Glutamatergic neuron (in vitro differentiated cells): Measurements from ENCODE around the gene NUDC. TPM values are rescaled to one million over a fixed set of nuclear protein-coding genes. Genes with fewer than 3 reads are reported as not detected.
A peak's percentile ranks its signal among the peaks of the same experiment; 100 is the strongest.

ENCODE experiments used
- DNase-seq: peaks from one replicate; pipeline ENCODE4 v3.0.0; 2022
- H3K27ac Mint-ChIP-seq: one replicate; pipeline ENCODE4 v1.8.0; 2020; ENCODE audit warnings: mild to moderate bottlenecking, mixed read lengths, inconsistent platforms; ENCODE audit not compliant: unreplicated experiment
- H3K27me3 Mint-ChIP-seq: one replicate; pipeline ENCODE4 v1.8.0; 2020; ENCODE audit warnings: mild to moderate bottlenecking, moderate library complexity, mixed read lengths, inconsistent platforms; ENCODE audit not compliant: unreplicated experiment
- H3K36me3 Mint-ChIP-seq: one replicate; pipeline ENCODE4 v1.8.0; 2020; ENCODE audit warnings: mild to moderate bottlenecking, mixed read lengths, inconsistent platforms; ENCODE audit not compliant: unreplicated experiment
- H3K4me1 Mint-ChIP-seq: one replicate; pipeline ENCODE4 v1.8.0; 2020; ENCODE audit warnings: mild to moderate bottlenecking, low read depth, mixed read lengths, inconsistent platforms; ENCODE audit not compliant: unreplicated experiment
- H3K4me3 Mint-ChIP-seq: one replicate; pipeline ENCODE4 v1.8.0; 2020; ENCODE audit warnings: mild to moderate bottlenecking, mixed read lengths, inconsistent platforms; ENCODE audit not compliant: unreplicated experiment
- H3K9me3 Mint-ChIP-seq: one replicate; pipeline ENCODE4 v1.8.0; 2020; ENCODE audit warnings: mild to moderate bottlenecking, moderate library complexity, mixed read lengths, inconsistent platforms; ENCODE audit not compliant: unreplicated experiment
- total RNA-seq: library from RNA; stranded (reverse); fragmentation: NEBNext Ultra II Directional; extraction: Animal tissue kit (Norgen Biotek cat#: 25700); gene quantifications from one replicate; pipeline ENCODE4 v1.2.1, GENCODE V29; 2021; ENCODE audit not compliant: unreplicated experiment
- TF ChIP-seq, protein P1 (sequence below): fragments of 200-600 bp; sonication (generic); IDR thresholded peaks from one replicate; pipeline ENCODE4 v1.5.0; 2021; ENCODE audit not compliant: partially characterized antibody, unreplicated experiment

The NUDC gene
- total RNA-seq, 1 donor from 2014 or later = 53.2 TPM

DNA sequence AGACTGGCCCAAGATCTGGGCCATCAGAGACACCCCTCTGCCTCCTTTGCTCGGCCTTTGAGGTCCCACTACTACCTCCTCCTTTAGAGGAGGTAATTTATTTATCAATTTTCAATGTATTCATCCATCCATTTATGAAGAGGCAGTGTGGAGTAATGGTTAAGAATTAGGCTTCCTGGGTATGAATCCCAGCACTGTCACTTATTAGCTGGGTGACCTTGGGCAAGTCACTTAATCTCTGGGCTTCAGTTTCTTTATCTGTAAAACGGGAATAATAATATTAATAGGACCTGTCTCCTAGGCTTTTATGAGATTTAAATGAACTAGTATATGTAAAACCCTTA is 9.4 kb upstream of the NUDC start:
- Mint-ChIP-seq H3K27me3 (peaks cover 4% of the 10 kb centered on the region), H3K27ac (no peak overlapping the region), H3K36me3 (no peaks in the 10 kb centered on the region), H3K4me1 (peaks cover 7% of the 10 kb centered on the region), H3K4me3 (no peak overlapping the region), H3K9me3 (no peaks in the 10 kb centered on the region)
- no peak for DNase-seq
- TF ChIP-seq, protein P1, sequence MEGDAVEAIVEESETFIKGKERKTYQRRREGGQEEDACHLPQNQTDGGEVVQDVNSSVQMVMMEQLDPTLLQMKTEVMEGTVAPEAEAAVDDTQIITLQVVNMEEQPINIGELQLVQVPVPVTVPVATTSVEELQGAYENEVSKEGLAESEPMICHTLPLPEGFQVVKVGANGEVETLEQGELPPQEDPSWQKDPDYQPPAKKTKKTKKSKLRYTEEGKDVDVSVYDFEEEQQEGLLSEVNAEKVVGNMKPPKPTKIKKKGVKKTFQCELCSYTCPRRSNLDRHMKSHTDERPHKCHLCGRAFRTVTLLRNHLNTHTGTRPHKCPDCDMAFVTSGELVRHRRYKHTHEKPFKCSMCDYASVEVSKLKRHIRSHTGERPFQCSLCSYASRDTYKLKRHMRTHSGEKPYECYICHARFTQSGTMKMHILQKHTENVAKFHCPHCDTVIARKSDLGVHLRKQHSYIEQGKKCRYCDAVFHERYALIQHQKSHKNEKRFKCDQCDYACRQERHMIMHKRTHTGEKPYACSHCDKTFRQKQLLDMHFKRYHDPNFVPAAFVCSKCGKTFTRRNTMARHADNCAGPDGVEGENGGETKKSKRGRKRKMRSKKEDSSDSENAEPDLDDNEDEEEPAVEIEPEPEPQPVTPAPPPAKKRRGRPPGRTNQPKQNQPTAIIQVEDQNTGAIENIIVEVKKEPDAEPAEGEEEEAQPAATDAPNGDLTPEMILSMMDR = no peak

DNA sequence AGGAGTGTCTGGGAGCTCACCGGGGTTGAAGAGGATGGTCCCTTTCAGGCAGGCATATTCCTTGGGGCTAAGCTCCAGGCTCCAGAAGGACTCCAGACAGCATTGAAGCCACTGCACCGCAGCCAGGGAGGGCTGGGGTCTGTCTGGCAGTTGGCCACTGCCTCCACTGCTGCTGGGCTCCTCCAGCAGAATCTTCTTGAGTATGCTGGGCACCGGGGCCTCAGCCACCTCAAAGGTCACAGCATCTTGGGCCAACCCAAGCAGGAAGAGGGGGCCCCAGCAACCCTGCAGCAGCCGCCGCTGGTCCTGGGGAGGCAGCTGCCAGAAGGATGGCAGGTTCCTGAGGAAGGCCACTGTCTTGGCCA is 8.2 kb upstream of the NUDC start:
- no peak overlapping the region for H3K27ac Mint-ChIP-seq
- no peak overlapping the region for H3K4me3 Mint-ChIP-seq
- peaks cover 4% of the 10 kb centered on the region for H3K4me1 Mint-ChIP-seq
- peaks cover 4% of the 10 kb centered on the region for H3K27me3 Mint-ChIP-seq
- H3K36me3 Mint-ChIP-seq = no peaks in the 10 kb centered on the region
- H3K9me3 Mint-ChIP-seq = no peaks in the 10 kb centered on the region
- no peak for DNase-seq
- TF ChIP-seq, protein P1 = no peak

DNA sequence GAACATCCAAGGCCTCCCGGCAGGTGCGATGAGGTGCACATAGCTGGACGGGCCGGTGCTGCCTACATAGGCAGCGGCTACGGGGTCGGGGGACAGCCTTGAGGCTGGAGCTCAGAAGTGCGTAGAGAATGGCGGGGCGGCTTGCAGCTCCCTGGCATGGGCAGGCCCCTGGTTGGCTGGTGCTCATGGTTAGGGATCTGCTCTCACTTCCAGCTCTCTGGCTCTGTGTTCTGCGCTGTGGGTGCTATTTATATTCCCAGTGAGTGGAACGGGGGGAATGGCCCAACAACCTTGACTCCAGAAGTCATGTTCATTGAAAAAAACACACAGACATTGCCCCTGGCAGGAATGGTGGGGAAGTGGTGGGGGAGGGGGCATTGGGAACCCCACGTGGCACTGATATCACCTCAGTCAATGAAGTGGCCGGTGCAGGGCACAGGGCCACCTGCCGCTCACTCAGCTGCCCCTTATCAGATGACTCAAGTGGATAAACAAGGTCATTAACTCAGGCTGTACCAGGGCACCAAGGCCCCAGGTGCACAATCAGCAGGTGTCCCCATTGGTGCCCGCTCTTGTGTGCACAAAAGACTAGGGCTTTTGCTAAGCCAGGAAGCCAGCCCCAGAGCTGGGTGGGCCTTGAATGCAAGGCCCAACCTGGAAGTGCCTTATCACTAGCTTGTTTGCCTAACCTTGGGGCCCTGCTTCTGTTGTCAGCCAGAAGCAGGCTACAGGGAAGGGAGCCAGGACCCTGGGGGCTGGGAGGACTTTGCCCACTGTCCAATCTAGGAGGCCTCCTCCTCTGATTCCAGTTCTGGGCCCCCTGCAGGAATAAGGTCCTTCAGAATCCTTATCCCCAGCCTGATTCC is 7.6 kb upstream of the NUDC start, which contains the start of gene NR0B2:
TSS of gene NR0B2 (minus strand) at position 222 of the 866 bp plus-strand sequence. CDS start at position 187, 35 bp downstream.
- Mint-ChIP-seq H3K36me3 (no peaks in the 10 kb centered on the region), H3K9me3 (no peaks in the 10 kb centered on the region), H3K4me1 (peaks cover 4% of the 10 kb centered on the region), H3K27ac (no peak within 1 kb of the TSS), H3K27me3 (peaks cover 4% of the 10 kb centered on the region), H3K4me3 (no peak within 1 kb of the TSS)
- no peak for DNase-seq
- TF ChIP-seq, protein P1 = no peak

DNA sequence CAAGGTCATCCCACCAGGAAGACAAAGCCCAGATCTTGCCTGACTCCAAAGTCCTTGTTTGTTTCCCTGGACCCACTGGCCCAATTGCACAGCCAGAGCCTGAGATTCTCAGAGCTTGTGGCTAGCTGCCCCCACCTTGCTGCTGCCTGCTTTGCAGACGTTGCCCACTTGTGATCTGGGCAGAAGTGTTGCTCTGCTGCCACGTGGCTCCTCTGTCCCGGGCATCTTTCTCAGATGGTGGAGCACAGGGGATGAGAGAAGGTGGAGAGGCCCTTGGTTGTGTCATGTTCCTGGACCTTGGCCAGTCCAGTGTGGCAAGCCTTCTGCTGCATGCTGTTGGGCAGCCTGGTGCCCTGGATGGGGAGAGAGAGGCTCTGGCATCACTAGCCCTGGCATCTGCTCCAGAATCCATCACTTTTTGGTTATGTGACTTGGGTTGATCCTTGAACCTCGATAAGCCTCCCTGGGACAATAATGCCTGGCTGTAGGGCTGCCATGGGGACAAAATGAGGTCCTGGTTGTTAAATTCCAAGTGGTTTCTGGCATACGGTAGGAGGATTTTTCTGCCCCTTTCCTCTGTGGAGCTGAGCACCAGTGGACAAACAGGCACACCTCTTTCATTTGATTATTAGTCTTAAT is 6.2 kb upstream of the NUDC start:
- DNase-seq = no peak
- Mint-ChIP-seq H3K4me3 (no peak overlapping the region), H3K4me1 (peaks cover 4% of the 10 kb centered on the region), H3K27me3 (no peaks in the 10 kb centered on the region), H3K36me3 (no peaks in the 10 kb centered on the region), H3K27ac (no peak overlapping the region), H3K9me3 (no peaks in the 10 kb centered on the region)
- TF ChIP-seq, protein P1 = no peak

DNA sequence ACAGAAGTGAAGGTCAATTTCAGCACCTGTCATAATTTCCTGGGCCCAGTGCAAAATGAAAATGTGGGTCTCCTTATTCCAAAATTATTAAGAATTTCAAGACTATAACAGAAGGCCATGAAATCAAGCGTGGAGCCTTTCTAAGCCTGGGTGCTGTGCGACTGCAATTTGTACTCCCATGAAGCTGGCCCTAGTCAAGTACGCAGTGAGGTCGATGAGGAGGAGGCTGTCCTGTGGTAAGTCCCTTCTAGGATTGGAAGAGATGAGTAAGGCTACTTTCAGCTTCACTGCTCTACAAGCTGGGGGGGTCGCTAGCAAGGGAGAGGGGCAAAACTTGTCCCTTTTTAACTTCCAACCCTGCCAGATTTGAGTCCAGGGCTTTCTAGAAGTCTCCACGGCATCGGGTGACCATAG is 410 bp upstream of the NUDC start:
- TF ChIP-seq, protein P1 = no peak
- DNase-seq = no peak
- Mint-ChIP-seq H3K36me3 (no peaks in the 10 kb centered on the region), H3K4me1 (peaks cover 4% of the 10 kb centered on the region), H3K9me3 (peaks cover 3% of the 10 kb centered on the region), H3K27ac (peak overlapping the region; percentile 64), H3K27me3 (peaks cover 3% of the 10 kb centered on the region), H3K4me3 (peak overlapping the region; percentile 90)
